Gastroesophageal sphincter (tissue), 4 donors: ENCODE measurements around the gene LRRFIP1. TPM values are rescaled to one million over a fixed set of nuclear protein-coding genes. Genes with fewer than 3 reads are reported as not detected.

Experiments
- ATAC-seq: fragments of 150-250 bp; one replicate; pipeline ENCODE4 v1.9.1; 2016; ENCODE audit warnings: mild to moderate bottlenecking, moderate library complexity
- H3K27ac ChIP-seq, 4 donors: fragments of 200-600 bp; sonication (generic) in 3 of 4; 1 replicate in 3 of 4; 2 replicates in 1 of 4; pipeline ENCODE4 v1.5.1; 2016 to 2019
- H3K27me3 ChIP-seq: fragments of 200-600 bp; sonication (generic); one replicate; pipeline ENCODE4 v1.5.1; 2019
- H3K36me3 ChIP-seq, 2 donors: fragments of 200-600 bp; sonication (generic); one replicate each; pipeline ENCODE4 v1.5.1; 2019; ENCODE audit warnings: control low read depth in 1 of 2
- H3K4me1 ChIP-seq, 3 donors: fragments of 200-600 bp; sonication (generic); 1 replicate in 2 of 3; 2 replicates in 1 of 3; pipeline ENCODE4 v1.5.1; 2016 to 2019; ENCODE audit warnings: control low read depth in 2 of 3
- H3K4me3 ChIP-seq, 2 donors: fragments of 200-600 bp; sonication (generic); one replicate each; pipeline ENCODE4 v1.5.1; 2019; ENCODE audit warnings: mild to moderate bottlenecking in 1 of 2, moderate library complexity in 1 of 2
- H3K9me3 ChIP-seq, 3 donors: fragments of 200-600 bp; sonication (generic); one replicate each; pipeline ENCODE4 v1.5.1; 2017 to 2019; ENCODE audit warnings: control low read depth in 2 of 3
- EP300 ChIP-seq: sonication (generic); formaldehyde crosslinking; IDR thresholded peaks from one replicate; pipeline ENCODE4 v1.6.1; 2017; ENCODE audit warnings: antibody characterized with exemption, mild to moderate bottlenecking
- POLR2A ChIP-seq, 2 donors: fragments of 450-650 bp; IDR thresholded peaks; one replicate each; pipeline ENCODE4 v1.6.1; 2017; ENCODE audit warnings: antibody characterized with exemption in 2 of 2, mild to moderate bottlenecking in 2 of 2, moderate library complexity in 1 of 2
- POLR2AphosphoS5 ChIP-seq: sonication (generic); formaldehyde crosslinking; IDR thresholded peaks from one replicate; pipeline ENCODE4 v1.6.1; 2017; ENCODE audit warnings: antibody characterized with exemption
- WGBS, 2 donors: methylation state at CpG; one replicate each; pipeline ENCODE4 v1.1.5; 2018; ENCODE audit warnings: low coverage in 1 of 2; 5-methylcytosine and 5-hydroxymethylcytosine counted together
- total RNA-seq, 4 donors: library from RNA; depleted of rRNA; stranded (reverse); fragments of >200 nt; gene quantifications; one replicate each; pipeline ENCODE4 v1.1.0, GENCODE V29; 2016
- TF ChIP-seq, protein P1 (sequence below), 4 experiments: fragments of 200-600 bp in 2 of 4; fragments of 450-650 bp in 2 of 4; sonication (generic) in 1 of 4; IDR thresholded peaks; one replicate each; pipeline ENCODE4 v1.5.1; 2017 to 2019; ENCODE audit warnings: antibody characterized with exemption in 4 of 4, mild to moderate bottlenecking in 2 of 4, moderate library complexity in 2 of 4

Gene LRRFIP1
- total RNA-seq, 4 donors from 2014 or later: 164 to 225 (median 179) TPM

DNA sequence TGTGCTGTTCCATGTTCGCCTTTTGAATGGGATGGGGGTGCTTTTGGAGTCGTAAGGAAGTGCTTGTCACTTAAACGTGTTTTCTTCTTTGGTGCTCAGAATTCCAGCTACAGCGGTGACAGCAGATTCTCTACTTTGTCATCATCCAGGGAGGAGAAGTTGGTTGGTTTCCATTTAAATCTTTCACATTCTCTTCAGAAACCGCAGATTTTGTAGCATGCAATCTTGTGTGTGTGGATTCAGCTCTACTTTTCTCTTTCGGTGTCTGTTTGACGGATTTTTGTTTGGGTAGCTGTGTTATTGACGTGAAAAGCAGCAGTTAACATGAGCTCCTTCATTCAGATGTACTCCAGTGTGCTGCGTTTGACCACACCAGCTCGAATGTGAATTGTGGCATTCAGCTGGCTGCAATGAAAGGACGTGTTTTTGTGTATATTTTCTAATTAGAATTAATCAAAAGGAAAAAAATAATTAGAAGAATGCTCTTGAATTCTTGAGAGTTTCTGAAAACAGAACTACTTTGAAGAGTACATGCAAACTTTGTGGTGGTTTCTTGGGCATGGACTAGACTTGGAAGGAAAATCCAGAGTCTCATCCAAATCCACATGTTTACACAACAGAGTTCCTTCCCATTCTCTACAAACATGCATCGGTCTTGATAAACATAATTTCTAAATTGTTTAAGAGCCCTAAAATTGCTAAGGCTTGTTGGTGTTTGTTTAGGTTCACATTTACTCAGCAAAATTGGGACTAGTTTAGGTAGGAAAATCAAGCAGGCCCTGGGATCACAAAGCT is 102.5 kb downstream of the LRRFIP1 start:
- ATAC-seq: no peak

DNA sequence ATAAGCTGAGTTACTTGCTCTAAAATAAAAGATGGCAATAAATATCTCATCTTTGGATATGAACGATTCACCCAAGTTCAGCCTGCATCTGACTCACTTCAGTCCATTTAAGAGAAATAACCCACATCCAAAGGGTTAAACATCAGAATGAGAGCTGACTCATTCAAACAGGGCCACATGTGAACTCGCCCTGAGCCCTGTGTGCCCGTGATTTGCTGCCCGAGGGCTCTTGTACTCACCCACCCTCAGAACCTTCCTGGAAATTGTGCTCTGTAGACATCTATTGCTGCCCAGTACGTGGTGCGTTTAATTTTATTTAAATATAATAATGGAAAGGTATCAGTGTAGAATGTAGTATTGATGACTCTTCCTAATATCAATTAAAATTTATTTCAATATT is 104.3 kb downstream of the LRRFIP1 start:
- whole genome bisulfite sequencing, 2 donors: 29 to 40% methylated on average over 4 to 6 of the region's 6 CpGs
- no peaks in the 10 kb centered on the region for H3K27me3 ChIP-seq
- H3K36me3 ChIP-seq: peaks cover 0 to 16% of the 10 kb centered on the region in 2 donors
- TF ChIP-seq POLR2AphosphoS5 (peak; percentile 68), EP300 (no peak)
- TF ChIP-seq, protein P1, sequence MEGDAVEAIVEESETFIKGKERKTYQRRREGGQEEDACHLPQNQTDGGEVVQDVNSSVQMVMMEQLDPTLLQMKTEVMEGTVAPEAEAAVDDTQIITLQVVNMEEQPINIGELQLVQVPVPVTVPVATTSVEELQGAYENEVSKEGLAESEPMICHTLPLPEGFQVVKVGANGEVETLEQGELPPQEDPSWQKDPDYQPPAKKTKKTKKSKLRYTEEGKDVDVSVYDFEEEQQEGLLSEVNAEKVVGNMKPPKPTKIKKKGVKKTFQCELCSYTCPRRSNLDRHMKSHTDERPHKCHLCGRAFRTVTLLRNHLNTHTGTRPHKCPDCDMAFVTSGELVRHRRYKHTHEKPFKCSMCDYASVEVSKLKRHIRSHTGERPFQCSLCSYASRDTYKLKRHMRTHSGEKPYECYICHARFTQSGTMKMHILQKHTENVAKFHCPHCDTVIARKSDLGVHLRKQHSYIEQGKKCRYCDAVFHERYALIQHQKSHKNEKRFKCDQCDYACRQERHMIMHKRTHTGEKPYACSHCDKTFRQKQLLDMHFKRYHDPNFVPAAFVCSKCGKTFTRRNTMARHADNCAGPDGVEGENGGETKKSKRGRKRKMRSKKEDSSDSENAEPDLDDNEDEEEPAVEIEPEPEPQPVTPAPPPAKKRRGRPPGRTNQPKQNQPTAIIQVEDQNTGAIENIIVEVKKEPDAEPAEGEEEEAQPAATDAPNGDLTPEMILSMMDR (IDR thresholded peaks at IDR 0.05): no peak
- H3K4me1 ChIP-seq: peaks cover 2 to 100% (median 37%) of the 10 kb centered on the region in 3 donors
- no peak overlapping the region for H3K4me3 ChIP-seq
- H3K27ac ChIP-seq: peak overlapping the region; percentile 57 to 84 (median 83)
- no peaks in the 10 kb centered on the region for H3K9me3 ChIP-seq
- peak; percentile 56 for ATAC-seq

More for the DNA sequence above, 102.5 kb downstream of the LRRFIP1 start:
- TF ChIP-seq, protein P1 (IDR thresholded peaks at IDR 0.05): no peak
- TF ChIP-seq POLR2AphosphoS5: no peak
- no peak for TF ChIP-seq EP300
- no peak for TF ChIP-seq POLR2A (IDR thresholded peaks at IDR 0.05)
- Histone ChIP-seq H3K4me1 (peaks cover 0 to 100% (median 39%) of the 10 kb centered on the region in 3 donors), H3K27me3 (no peaks in the 10 kb centered on the region), H3K27ac (peak overlapping the region in 3 of 4 donors; percentile 82 to 84 (median 84)), H3K9me3 (no peaks in the 10 kb centered on the region), H3K36me3 (no peaks in the 10 kb centered on the region), H3K4me3 (peak overlapping the region in 1 of 2 donors; percentile 21)
- WGBS, 2 donors: 74 to 85% methylated on average over 10 to 11 of the region's 12 CpGs

DNA sequence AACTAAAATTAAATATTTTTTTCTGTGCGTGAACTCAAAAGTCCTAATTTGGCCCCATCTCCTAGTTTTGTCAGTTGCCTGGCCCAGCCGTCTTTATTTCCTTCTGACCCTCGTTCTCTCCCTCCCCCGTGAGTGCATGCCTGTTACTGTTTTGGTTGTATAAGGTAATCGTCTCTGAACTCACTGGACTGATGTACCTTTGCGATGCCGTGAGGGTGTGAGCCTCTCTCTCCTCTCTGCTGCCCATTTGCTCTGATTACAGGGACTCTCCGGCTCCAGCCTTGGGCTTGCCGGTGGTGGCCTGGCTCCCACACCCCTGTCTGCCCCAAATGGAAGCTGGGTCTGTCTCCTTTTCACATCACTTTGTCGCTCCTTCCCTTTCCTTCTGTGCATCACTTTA is 104.7 kb downstream of the LRRFIP1 start:
- Histone ChIP-seq H3K27me3 (no peaks in the 10 kb centered on the region), H3K4me3 (no peak overlapping the region), H3K9me3 (no peaks in the 10 kb centered on the region), H3K27ac (peak overlapping the region; percentile 57 to 84 (median 83)), H3K4me1 (peaks cover 2 to 100% (median 38%) of the 10 kb centered on the region in 3 donors), H3K36me3 (peaks cover 0 to 16% of the 10 kb centered on the region in 2 donors)
- 30 to 43% methylated on average over 8 to 10 of the region's 10 CpGs for WGBS, 2 donors
- TF ChIP-seq POLR2A (IDR thresholded peaks at IDR 0.05): no peak
- TF ChIP-seq, protein P1 (IDR thresholded peaks at IDR 0.05): no peak
- no peak for TF ChIP-seq POLR2AphosphoS5
- TF ChIP-seq EP300: no peak
- no peak for ATAC-seq

DNA sequence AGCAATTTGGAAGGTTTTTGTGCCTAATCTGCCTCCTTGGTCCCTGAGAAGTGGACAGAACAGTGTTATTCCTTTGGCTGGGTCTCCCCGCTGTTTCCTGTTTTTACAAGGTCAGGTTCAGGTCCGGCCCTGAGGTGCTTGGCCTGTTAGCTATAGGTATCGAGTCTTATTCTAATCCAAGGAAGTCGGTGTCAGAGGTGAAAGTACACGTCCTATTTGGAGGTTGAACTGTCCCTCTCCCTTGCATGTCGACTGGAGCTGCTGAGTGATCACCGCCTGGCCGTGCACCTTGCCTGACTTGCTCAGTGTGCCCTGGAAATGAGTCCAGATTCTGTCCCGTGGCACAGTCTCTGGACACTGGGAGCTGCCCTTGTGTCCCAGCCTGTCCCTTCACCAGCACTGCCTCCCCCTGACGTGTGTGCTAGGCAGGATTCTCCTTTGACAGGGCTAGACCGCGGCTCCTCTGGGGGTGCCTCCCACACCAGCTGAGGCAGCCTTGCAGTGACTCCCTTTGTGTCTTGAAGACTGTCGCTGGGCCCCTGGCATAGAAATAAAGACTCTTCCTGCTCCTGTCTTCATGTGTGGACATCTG is 105.5 kb downstream of the LRRFIP1 start:
- peaks cover 2 to 100% (median 40%) of the 10 kb centered on the region in 3 donors for H3K4me1 ChIP-seq
- H3K27me3 ChIP-seq: no peaks in the 10 kb centered on the region
- H3K9me3 ChIP-seq: no peaks in the 10 kb centered on the region
- ATAC-seq: peak; percentile 57
- H3K27ac ChIP-seq: peak overlapping the region; percentile 57 to 84 (median 83)
- H3K36me3 ChIP-seq: peaks cover 0 to 16% of the 10 kb centered on the region in 2 donors
- WGBS, 2 donors: 25% methylated on average over 8 of the region's 13 CpGs; no CpG with 5 or more reads in 1 of the 2 donors
- TF ChIP-seq POLR2AphosphoS5: peak; percentile 9
- TF ChIP-seq, protein P1 (IDR thresholded peaks at IDR 0.05): no peak
- peak overlapping the region in 1 of 2 donors; percentile 13 for H3K4me3 ChIP-seq
